H54 (cell line): ENCODE results near the gene NR3C2.
A peak's percentile ranks its signal among the peaks of the same experiment; 100 is the strongest.

Experiments used
- DNase-seq: peaks from one replicate; pipeline ENCODE4 v3.0.0; 2011; ENCODE audit warnings: low spot score, mixed read lengths; ENCODE audit not compliant: insufficient read length
- FAIRE-seq: peaks from 3 replicates; lab custom pipeline; 2011; peaks lifted over from hg19 to GRCh38; lab: Jason Lieb, UNC
- POLR2A ChIP-seq: IDR thresholded peaks from 2 replicates; pipeline ENCODE4 v1.6.1; 2011; ENCODE audit warnings: low read depth, mild to moderate bottlenecking, low read length

NR3C2 gene

GRCh38 chr4:148443512-148444295 lies 1.5 kb upstream of the NR3C2 start:
- FAIRE-seq, result no peak
- no peak for DNase-seq
- no peak for TF ChIP-seq POLR2A

GRCh38 chr4:148442832-148443511 lies 758 bp upstream of the NR3C2 start:
- TF ChIP-seq POLR2A, result no peak
- FAIRE-seq (no peak), DNase-seq (peak; percentile 13)

- no peak for FAIRE-seq
- TF ChIP-seq POLR2A, result no peak
- DNase-seq, result peak; percentile 6
These were observed 609 bp downstream of the NR3C2 start for GRCh38 chr4:148441624-148441985.

GRCh38 chr4:148438047-148438446 lies 4.2 kb downstream of the NR3C2 start:
- no peak for FAIRE-seq
- no peak for TF ChIP-seq POLR2A
- no peak for DNase-seq

- TF ChIP-seq POLR2A, result no peak
- DNase-seq (no peak), FAIRE-seq (no peak)
These were observed 4.8 kb downstream of the NR3C2 start for GRCh38 chr4:148437439-148437838.

GRCh38 chr4:148436512-148436911 lies 5.7 kb downstream of the NR3C2 start:
- DNase-seq (no peak), FAIRE-seq (no peak)
- no peak for TF ChIP-seq POLR2A

- DNase-seq (no peak), FAIRE-seq (no peak)
- no peak for TF ChIP-seq POLR2A
These were observed 6.4 kb downstream of the NR3C2 start for GRCh38 chr4:148435654-148436406.

GRCh38 chr4:148434075-148434773 lies 8.0 kb downstream of the NR3C2 start:
- no peak for TF ChIP-seq POLR2A
- FAIRE-seq, result no peak
- DNase-seq, result no peak

- no peak for TF ChIP-seq POLR2A
- DNase-seq (no peak), FAIRE-seq (no peak)
These were observed 10.8 kb downstream of the NR3C2 start for GRCh38 chr4:148431401-148431800.

GRCh38 chr4:148430854-148431253 lies 11.4 kb downstream of the NR3C2 start:
- no peak for TF ChIP-seq POLR2A
- FAIRE-seq, result no peak

GRCh38 chr4:148429206-148429605 lies 13.0 kb downstream of the NR3C2 start:
- TF ChIP-seq POLR2A, result no peak
- FAIRE-seq (no peak), DNase-seq (no peak)

More at GRCh38 chr4:148430854-148431253, 11.4 kb downstream of the NR3C2 start:
- no peak for DNase-seq

GRCh38 chr4:148426643-148427042 lies 15.6 kb downstream of the NR3C2 start:
- FAIRE-seq, result no peak
- no peak for DNase-seq
- TF ChIP-seq POLR2A, result no peak

GRCh38 chr4:148425327-148426110 lies 16.7 kb downstream of the NR3C2 start:
- no peak for TF ChIP-seq POLR2A
- no peak for FAIRE-seq
- DNase-seq, result no peak
